HG03175 (cell line): Measurements from ENCODE around the gene TPRKB.
A peak's percentile ranks its signal among the peaks of the same experiment; 100 is the strongest.
"Not testable (repeated sequence)": the region's sequence is repeated elsewhere in the genome, so short reads cannot be mapped to it uniquely, and the experiment has no call there.

Source experiments
- ATAC-seq: cut with Tn5 transposase; IDR thresholded peaks from one replicate; pipeline ENCODE4 v1.9.1; 2021; ENCODE audit warnings: mild to moderate bottlenecking, moderate library complexity; ENCODE audit not compliant: unreplicated experiment

TPRKB gene

GRCh38 chr2:73700661-73701447, 36.3 kb downstream of the TPRKB start:
- ATAC-seq: no peak

- no peak for ATAC-seq
Observed at GRCh38 chr2:73700131-73700611, 37.0 kb downstream of the TPRKB start.

GRCh38 chr2:73699437-73699836, 37.7 kb downstream of the TPRKB start:
- ATAC-seq: no peak

- ATAC-seq: no peak
Observed at GRCh38 chr2:73698101-73698500, 39.0 kb downstream of the TPRKB start.

GRCh38 chr2:73697606-73698005, 39.5 kb downstream of the TPRKB start:
- no peak for ATAC-seq

GRCh38 chr2:73696985-73697384, 40.2 kb downstream of the TPRKB start:
- ATAC-seq: not testable (repeated sequence)

GRCh38 chr2:73696521-73696920, 40.6 kb downstream of the TPRKB start:
- not testable (repeated sequence) for ATAC-seq

- peak; percentile 67 for ATAC-seq
Observed at GRCh38 chr2:73690372-73691088, 46.6 kb downstream of the TPRKB start.

GRCh38 chr2:73688494-73688893, 48.7 kb downstream of the TPRKB start:
- not testable (repeated sequence) for ATAC-seq

GRCh38 chr2:73685764-73686438, 51.2 kb downstream of the TPRKB start:
- ATAC-seq: no peak

GRCh38 chr2:73684905-73685304, 52.2 kb downstream of the TPRKB start:
- not testable (repeated sequence) for ATAC-seq

GRCh38 chr2:73684325-73684724, 52.8 kb downstream of the TPRKB start:
- ATAC-seq: not testable (repeated sequence)

GRCh38 chr2:73679951-73680571, 57.1 kb downstream of the TPRKB start:
- not testable (repeated sequence) for ATAC-seq
